ENCODE measurements around the gene DAO. TPM values are rescaled to one million over a fixed set of nuclear protein-coding genes. Genes with fewer than 3 reads are reported as not detected.

Gene DAO
- total and polyA plus RNA-seq, 2 donors (not counting 1 experiment from before 2014, with no cell fraction given): not detected

DNA sequence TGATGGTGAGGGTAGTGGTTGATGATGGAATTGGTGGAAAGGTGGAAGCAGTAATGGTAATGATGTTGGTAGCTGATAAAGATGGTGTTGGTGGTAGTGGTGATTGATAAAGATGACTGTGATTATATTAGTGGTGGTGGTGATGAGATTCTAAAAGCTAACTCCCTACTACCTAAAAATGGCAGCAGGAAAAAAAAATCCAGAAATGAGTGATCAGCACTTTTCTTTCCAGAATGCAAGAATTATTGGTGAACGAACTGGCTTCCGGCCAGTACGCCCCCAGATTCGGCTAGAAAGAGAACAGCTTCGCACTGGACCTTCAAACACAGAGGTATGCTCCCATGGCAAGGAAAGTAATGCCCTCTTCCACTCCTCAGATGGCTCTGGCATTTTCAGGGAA, 19.3 kb downstream of the DAO start:
- Histone ChIP-seq H3K27me3 (ENCODE audit: control insufficient read depth, insufficient read depth, low read length) (peaks cover 3% of the 10 kb centered on the region), H3K27ac (ENCODE audit: insufficient read depth, low read length) (no peak overlapping the region), H3K9me3 (ENCODE audit: control insufficient read depth, insufficient read depth, low read depth, low read length) (no peaks in the 10 kb centered on the region), H3K4me3 (replicated peaks in 1 of 4; ENCODE audit: control extremely low read depth in 1 of 4, insufficient read depth in 1 of 4, low read depth in 3 of 4, low read length in 4 of 4) (no peak overlapping the region), H3K4me1 (ENCODE audit: control insufficient read depth, extremely low read depth, insufficient read depth, low read length) (no peaks in the 10 kb centered on the region), H3K79me2 (ENCODE audit: control insufficient read depth, insufficient read depth, low read length) (no peaks in the 10 kb centered on the region), H3K36me3 (ENCODE audit: control insufficient read depth, insufficient read depth, low read length) (no peaks in the 10 kb centered on the region), H3K9ac (ENCODE audit: insufficient read depth, low read length) (no peak overlapping the region), H3K4me2 (ENCODE audit: extremely low read depth, insufficient read depth, low read length) (no peak overlapping the region), H4K20me1 (ENCODE audit: control insufficient read depth, extremely low read depth, insufficient read depth, low read length) (no peaks in the 10 kb centered on the region), H2AFZ (ENCODE audit: low read length) (no peak overlapping the region)
- no peak for DNase-seq (ENCODE audit: low read depth in 2 of 2)
- TF ChIP-seq CTCF (conservative IDR thresholded peaks at IDR 0.05 in 1 of 2, IDR thresholded peaks at IDR 0.05 in 1 of 2; ENCODE audit: low read depth in 1 of 2, low read length in 2 of 2): no peak
- no peak for TF ChIP-seq EZH2 (IDR thresholded peaks at IDR 0.05; ENCODE audit: low read length, missing control alignments)

- no peak overlapping the region for H3K4me2 ChIP-seq (ENCODE audit: extremely low read depth, insufficient read depth, low read length)
- no peaks in the 10 kb centered on the region for H3K36me3 ChIP-seq (ENCODE audit: control insufficient read depth, insufficient read depth, low read length)
- no peaks in the 10 kb centered on the region for H3K79me2 ChIP-seq (ENCODE audit: control insufficient read depth, insufficient read depth, low read length)
- TF ChIP-seq EZH2 (IDR thresholded peaks at IDR 0.05; ENCODE audit: low read length, missing control alignments): no peak
- TF ChIP-seq CTCF (conservative IDR thresholded peaks at IDR 0.05 in 1 of 2, IDR thresholded peaks at IDR 0.05 in 1 of 2; ENCODE audit: low read depth in 1 of 2, low read length in 2 of 2): no peak
- H2AFZ ChIP-seq (ENCODE audit: low read length): no peak overlapping the region
- H3K4me3 ChIP-seq (replicated peaks in 1 of 4; ENCODE audit: control extremely low read depth in 1 of 4, insufficient read depth in 1 of 4, low read depth in 3 of 4, low read length in 4 of 4): no peak overlapping the region
- H3K27me3 ChIP-seq (ENCODE audit: control insufficient read depth, insufficient read depth, low read length): peaks cover 3% of the 10 kb centered on the region
- no peak overlapping the region for H3K9ac ChIP-seq (ENCODE audit: insufficient read depth, low read length)
- no peak overlapping the region for H3K27ac ChIP-seq (ENCODE audit: insufficient read depth, low read length)
- no peaks in the 10 kb centered on the region for H4K20me1 ChIP-seq (ENCODE audit: control insufficient read depth, extremely low read depth, insufficient read depth, low read length)
- no peak for DNase-seq (ENCODE audit: low read depth in 2 of 2)
- H3K4me1 ChIP-seq (ENCODE audit: control insufficient read depth, extremely low read depth, insufficient read depth, low read length): no peaks in the 10 kb centered on the region
- no peaks in the 10 kb centered on the region for H3K9me3 ChIP-seq (ENCODE audit: control insufficient read depth, insufficient read depth, low read depth, low read length)
These were observed 25.8 kb downstream of the DAO start for GRCh38 chr12:108905725-108906124.

DNA sequence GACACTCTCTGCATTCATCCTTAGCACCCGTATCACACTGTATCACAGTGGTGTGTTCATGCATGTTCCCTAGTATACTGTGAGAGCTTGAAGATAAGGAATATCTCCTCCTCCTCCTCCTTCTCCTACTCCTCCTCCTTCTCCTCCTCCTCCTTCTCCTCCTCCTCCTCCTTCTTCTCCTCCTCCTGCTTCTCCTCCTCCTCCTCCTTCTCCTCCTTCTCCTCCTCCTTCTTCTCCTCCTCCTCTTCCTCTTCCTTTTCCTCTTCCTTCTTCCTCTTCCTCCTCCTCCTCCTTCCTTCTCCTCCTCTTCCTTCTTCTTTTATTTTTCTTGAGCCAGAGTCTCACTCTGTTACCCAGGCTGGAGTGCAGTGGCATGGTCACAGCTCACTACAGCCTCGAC, 27.1 kb downstream of the DAO start:
- Histone ChIP-seq H3K27me3 (ENCODE audit: control insufficient read depth, insufficient read depth, low read length) (no peaks in the 10 kb centered on the region), H4K20me1 (ENCODE audit: control insufficient read depth, extremely low read depth, insufficient read depth, low read length) (no peaks in the 10 kb centered on the region), H2AFZ (ENCODE audit: low read length) (no peak overlapping the region), H3K4me3 (replicated peaks in 1 of 4; ENCODE audit: control extremely low read depth in 1 of 4, insufficient read depth in 1 of 4, low read depth in 3 of 4, low read length in 4 of 4) (no peak overlapping the region), H3K4me2 (ENCODE audit: extremely low read depth, insufficient read depth, low read length) (no peak overlapping the region), H3K36me3 (ENCODE audit: control insufficient read depth, insufficient read depth, low read length) (no peaks in the 10 kb centered on the region), H3K27ac (ENCODE audit: insufficient read depth, low read length) (no peak overlapping the region), H3K79me2 (ENCODE audit: control insufficient read depth, insufficient read depth, low read length) (no peaks in the 10 kb centered on the region), H3K4me1 (ENCODE audit: control insufficient read depth, extremely low read depth, insufficient read depth, low read length) (no peaks in the 10 kb centered on the region), H3K9me3 (ENCODE audit: control insufficient read depth, insufficient read depth, low read depth, low read length) (no peaks in the 10 kb centered on the region), H3K9ac (ENCODE audit: insufficient read depth, low read length) (no peak overlapping the region)
- DNase-seq (ENCODE audit: low read depth in 2 of 2): no peak
- TF ChIP-seq CTCF (conservative IDR thresholded peaks at IDR 0.05 in 1 of 2, IDR thresholded peaks at IDR 0.05 in 1 of 2; ENCODE audit: low read depth in 1 of 2, low read length in 2 of 2): no peak
- no peak for TF ChIP-seq EZH2 (IDR thresholded peaks at IDR 0.05; ENCODE audit: low read length, missing control alignments)
